Panc1 (cell line): Measurements from ENCODE around the gene CD80. TPM values are rescaled to one million over a fixed set of nuclear protein-coding genes. Genes with fewer than 3 reads are reported as not detected.
A peak's percentile ranks its signal among the peaks of the same experiment; 100 is the strongest.

ENCODE experiments used
- ATAC-seq: fragments of 200-7000 bp; cut with Tn5 transposase; 2 replicates; pipeline ENCODE4 v1.9.1; 2020; ENCODE audit warnings: mild to moderate bottlenecking, moderate library complexity
- BruUV-seq: library from RNA; stranded (reverse); fragments of 400-500 nt; replicated peaks from 2 replicates; lab custom pipeline; 2021; lab: Mats Ljungman, UMichigan
- CTCF ChIA-PET: fragments of 300-600 bp; sonication (Branson Sonifier 250); formaldehyde crosslinking; loops from one replicate; lab custom pipeline; 2022; ENCODE audit warnings: antibody characterized with exemption; lab: Charles Lee
- POLR2A ChIA-PET: fragments of 300-600 bp; sonication (Branson Sonifier 250); formaldehyde crosslinking; loops from one replicate; lab custom pipeline; 2022; ENCODE audit warnings: antibody characterized with exemption; lab: Charles Lee
- DNase-seq: peaks from one replicate; pipeline ENCODE4 v3.0.0-alpha.2; 2010; ENCODE audit warnings: low read depth, low spot score
- H3K27ac ChIP-seq: 2 replicates; pipeline ENCODE4 v1.5.1; 2011; ENCODE audit warnings: mild to moderate bottlenecking, low read length, inconsistent platforms
- H3K27me3 ChIP-seq: fragments of 200-500 bp; sonication (Bioruptor generic); 2 replicates; pipeline ENCODE4 v1.6.0; 2014; ENCODE audit warnings: low read length, inconsistent platforms; ENCODE audit not compliant: control insufficient read depth, insufficient read depth
- H3K36me3 ChIP-seq: fragments of 200-500 bp; sonication (Bioruptor generic); 2 replicates; pipeline ENCODE4 v1.5.1; 2014; ENCODE audit warnings: inconsistent platforms, mild to moderate bottlenecking, low read length, moderate library complexity; ENCODE audit not compliant: control insufficient read depth, insufficient read depth
- H3K4me1 ChIP-seq: 2 replicates; pipeline ENCODE4 v1.5.1; 2011; ENCODE audit warnings: inconsistent platforms, mild to moderate bottlenecking, low read length, moderate library complexity; ENCODE audit not compliant: control insufficient read depth, insufficient read depth
- H3K4me3 ChIP-seq, 2 experiments: 2 replicates each; pipeline ENCODE4 v1.5.1; 2011 to 2012; ENCODE audit warnings: low read depth in 2 of 2, low read length in 2 of 2, mild to moderate bottlenecking in 2 of 2, inconsistent platforms in 1 of 2, moderate library complexity in 1 of 2
- H3K9me3 ChIP-seq: fragments of 200-500 bp; sonication (Bioruptor generic); 2 replicates; pipeline ENCODE4 v1.5.1; 2014; ENCODE audit warnings: low read depth, mild to moderate bottlenecking, inconsistent platforms, low read length, moderate library complexity; ENCODE audit not compliant: control insufficient read depth, insufficient read depth
- CTCF ChIP-seq: fragments of 450-650 bp; IDR thresholded peaks from 2 replicates; pipeline ENCODE4 v1.5.1; 2017; ENCODE audit warnings: mild to moderate bottlenecking
- POLR2AphosphoS5 ChIP-seq: IDR thresholded peaks from 2 replicates; pipeline ENCODE4 v1.6.1; 2012; ENCODE audit warnings: mild to moderate bottlenecking, low read depth, low read length, moderate library complexity
- REST ChIP-seq, 2 experiments: IDR thresholded peaks; 2 replicates each; pipeline ENCODE4 v1.6.1; 2011 to 2012; ENCODE audit warnings: low read depth in 2 of 2, control low read depth in 1 of 2, low read length in 1 of 2, mild to moderate bottlenecking in 1 of 2, moderate library complexity in 1 of 2; ENCODE audit not compliant: insufficient read depth in 1 of 2
- SIN3A ChIP-seq: IDR thresholded peaks from 2 replicates; pipeline ENCODE4 v1.6.1; 2012; ENCODE audit warnings: low read depth, mild to moderate bottlenecking, low read length, moderate library complexity, borderline replicate concordance; ENCODE audit not compliant: insufficient read depth
- TCF7L2 ChIP-seq: IDR thresholded peaks from 2 replicates; pipeline ENCODE4 v1.6.1; 2011; ENCODE audit warnings: mild to moderate bottlenecking, low read depth, low read length, inconsistent platforms
- in situ Hi-C: cut with HindIII; loops from 2 replicates; pipeline ENCODE4 v1.10.0; 2016; ENCODE audit warnings: low sequenced_read_pairs, low pct_unique_long_range_greater_than_20kb
- intact Hi-C: fragments of 100-400 bp; cut with micrococcal nuclease; formaldehyde crosslinking; loops from one replicate; pipeline ENCODE4 v1.10.0; 2022; ENCODE audit not compliant: unreplicated experiment
- total RNA-seq: library from RNA; stranded (reverse); gene quantifications from one replicate; pipeline ENCODE4 v1.2.1, GENCODE V29; 2021; ENCODE audit not compliant: unreplicated experiment

Gene CD80
- total RNA-seq, 1 experiment from 2014 or later, result 0.15 TPM

- intact Hi-C loops (loop anchor here (10.0 kb wide), 1 partner anchor 193 kb away; no protein-coding TSS in a partner anchor), in situ Hi-C loops (no loop called here)
- ChIA-PET POLR2A (no interaction called here), CTCF (no interaction called here)
- ATAC-seq, result no peak
- H3K27me3 ChIP-seq, result no peaks in the 10 kb centered on the region
- BruUV-seq, result no TSS peak
- no peak overlapping the region for H3K27ac ChIP-seq
- no peaks in the 10 kb centered on the region for H3K9me3 ChIP-seq
- TF ChIP-seq POLR2AphosphoS5 (no peak), CTCF (no peak), REST (IDR thresholded peaks at IDR 0.05; ENCODE audit: insufficient read depth in 1 of 2, low read depth in 2 of 2, low read length in 1 of 2) (no peak), TCF7L2 (no peak), SIN3A (no peak)
- no peak overlapping the region for H3K4me3 ChIP-seq
- H3K4me1 ChIP-seq, result no peaks in the 10 kb centered on the region; the same call in 1 of the 2 replicates
- DNase-seq, result no peak
- H3K36me3 ChIP-seq, result no peaks in the 10 kb centered on the region
These were observed 67.3 kb downstream of the CD80 start for GRCh38 chr3:119492128-119492527.

GRCh38 chr3:119490153-119490552, 69.3 kb downstream of the CD80 start:
- ChIA-PET CTCF (no interaction called here), POLR2A (interaction anchor here (0.7 kb wide), 1 partner anchor 8 kb away, joined by 9 read pairs; no protein-coding TSS in a partner anchor)
- intact Hi-C loops (loop anchor here (10.0 kb wide), 1 partner anchor 195 kb away; no protein-coding TSS in a partner anchor), in situ Hi-C loops (no loop called here)
- DNase-seq (no peak), ATAC-seq (0 out of 2 replicates have a peak, but pooled peaks have one; percentile 56)
- no peaks in the 10 kb centered on the region for H3K4me1 ChIP-seq
- H3K36me3 ChIP-seq, result no peaks in the 10 kb centered on the region; the same call in 1 of the 2 replicates
- H3K9me3 ChIP-seq, result no peaks in the 10 kb centered on the region
- no peak overlapping the region for H3K27ac ChIP-seq
- no peaks in the 10 kb centered on the region for H3K27me3 ChIP-seq
- BruUV-seq, result no TSS peak
- no peak overlapping the region for H3K4me3 ChIP-seq
- TF ChIP-seq POLR2AphosphoS5 (no peak), SIN3A (no peak), REST (IDR thresholded peaks at IDR 0.05; ENCODE audit: insufficient read depth in 1 of 2, low read depth in 2 of 2, low read length in 1 of 2) (no peak), TCF7L2 (no peak), CTCF (0 out of 2 replicates have a peak, but pooled peaks have one; percentile 8)
